HepG2 (cell line): ENCODE results near the gene LRRC74B. TPM values are rescaled to one million over a fixed set of nuclear protein-coding genes. Genes with fewer than 3 reads are reported as not detected.

Source experiments
- BCL3 ChIP-seq: sonication (generic); formaldehyde crosslinking; IDR thresholded peaks from 2 replicates; pipeline ENCODE4 v1.5.1; 2020; ENCODE audit warnings: mild to moderate bottlenecking, missing genetic modification reagents, moderate library complexity
- KAT8 ChIP-seq: IDR thresholded peaks from 2 replicates; pipeline ENCODE4 v1.6.1; 2016; ENCODE audit warnings: missing genetic modification reagents, missing compliant biosample characterization
- MTF1 ChIP-seq: sonication (generic); formaldehyde crosslinking; IDR thresholded peaks from 2 replicates; pipeline ENCODE4 v1.5.0; 2020; ENCODE audit warnings: missing genetic modification reagents
- MZF1 ChIP-seq: sonication (generic); formaldehyde crosslinking; IDR thresholded peaks from 2 replicates; pipeline ENCODE4 v1.8.1; 2023; ENCODE audit warnings: mild to moderate bottlenecking, missing genetic modification reagents, borderline replicate concordance
- NFIC ChIP-seq: IDR thresholded peaks from 2 replicates; pipeline ENCODE4 v1.6.1; 2012; ENCODE audit warnings: mild to moderate bottlenecking, low read length, inconsistent platforms
- NFKB2 ChIP-seq: sonication (generic); formaldehyde crosslinking; IDR thresholded peaks from 2 replicates; pipeline ENCODE4 v1.4.0; 2020; ENCODE audit warnings: missing genetic modification reagents, borderline replicate concordance
- NPAS2 ChIP-seq: sonication (generic); formaldehyde crosslinking; IDR thresholded peaks from 2 replicates; pipeline ENCODE4 v1.8.0; 2022; ENCODE audit warnings: mild to moderate bottlenecking, missing genetic modification reagents, borderline replicate concordance
- NR2F2 ChIP-seq: IDR thresholded peaks from 2 replicates; pipeline ENCODE4 v1.6.1; 2012; ENCODE audit warnings: low read depth, inconsistent platforms, borderline replicate concordance
- PAF1 ChIP-seq: IDR thresholded peaks from 2 replicates; pipeline ENCODE4 v1.6.1; 2016; ENCODE audit warnings: missing genetic modification reagents, missing compliant biosample characterization
- PCBP1 ChIP-seq: fragments of 200-400 bp; formaldehyde crosslinking; IDR thresholded peaks from 2 replicates; pipeline ENCODE4 v1.6.1; 2017; ENCODE audit warnings: mild to moderate bottlenecking, low read depth, low read length, borderline replicate concordance
- REL ChIP-seq: sonication (generic); formaldehyde crosslinking; conservative IDR thresholded peaks from 2 replicates; pipeline ENCODE4 v1.8.0; 2022; ENCODE audit warnings: mild to moderate bottlenecking, missing genetic modification reagents, moderate library complexity
- SATB2 ChIP-seq: sonication (generic); formaldehyde crosslinking; IDR thresholded peaks from 2 replicates; pipeline ENCODE4 v1.5.0; 2020; ENCODE audit warnings: missing genetic modification reagents
- SMYD3 ChIP-seq: sonication (generic); formaldehyde crosslinking; IDR thresholded peaks from 2 replicates; pipeline ENCODE4 v1.8.1; 2023; ENCODE audit warnings: mild to moderate bottlenecking, missing genetic modification reagents
- XBP1 ChIP-seq: sonication (generic); formaldehyde crosslinking; IDR thresholded peaks from 2 replicates; pipeline ENCODE4 v1.5.0; 2020; ENCODE audit warnings: missing genetic modification reagents
- ZNF225 ChIP-seq: sonication (generic); formaldehyde crosslinking; IDR thresholded peaks from 2 replicates; pipeline ENCODE4 v1.4.0; 2020; ENCODE audit warnings: mild to moderate bottlenecking, missing genetic modification reagents
- ZNF570 ChIP-seq: sonication (generic); formaldehyde crosslinking; IDR thresholded peaks from 2 replicates; pipeline ENCODE4 v1.4.0; 2020; ENCODE audit warnings: mild to moderate bottlenecking, missing genetic modification reagents, borderline replicate concordance
- ZNF660 ChIP-seq: sonication (generic); formaldehyde crosslinking; IDR thresholded peaks from 2 replicates; pipeline ENCODE4 v1.5.1; 2020; ENCODE audit warnings: mild to moderate bottlenecking, low read depth, missing genetic modification reagents, borderline replicate concordance
- polyA plus RNA-seq, 8 experiments: library from polyadenylated mRNA; depleted of rRNA in 3 of 8; stranded (reverse) in 7 of 8; unstranded in 1 of 8; fragments of >200 nt; fragmentation: Illumina TruSeq in 4 of 8; extraction: Trizol in 4 of 8; gene quantifications; 2 replicates each; pipeline versions ENCODE4 v1.2.1 to v1.2.3, GENCODE V29; 2011 to 2016; ENCODE audit warnings: low read depth in 4 of 8, missing spikeins in 1 of 8, mixed read lengths in 1 of 8; ENCODE audit not compliant: insufficient read depth in 1 of 8
- total RNA-seq, 5 experiments: library from RNA; depleted of rRNA; stranded (reverse); fragments of >200 nt; fragmentation: Illumina TruSeq; extraction: Trizol; gene quantifications; 2 replicates each; pipeline ENCODE4 v1.2.3, GENCODE V29; 2016; ENCODE audit warnings: low read depth in 1 of 5
- TF ChIP-seq, protein P1 (sequence below): sonication (generic); formaldehyde crosslinking; IDR thresholded peaks from 2 replicates; pipeline ENCODE4 v1.5.0; 2020; ENCODE audit warnings: mild to moderate bottlenecking, low read depth, missing genetic modification reagents, borderline replicate concordance
- TF ChIP-seq, protein P2 (sequence below), 2 experiments: fragments of 450-650 bp in 1 of 2; sonication (generic) in 1 of 2; formaldehyde crosslinking; IDR thresholded peaks; 2 replicates each; pipeline versions ENCODE4 v1.5.0 to v1.8.0; 2020 to 2022; ENCODE audit warnings: mild to moderate bottlenecking in 1 of 2, missing genetic modification reagents in 1 of 2
- TF ChIP-seq, protein P3 (sequence below): sonication (generic); formaldehyde crosslinking; IDR thresholded peaks from 2 replicates; pipeline ENCODE4 v1.5.1; 2020; ENCODE audit warnings: mild to moderate bottlenecking, missing genetic modification reagents, borderline replicate concordance

The LRRC74B gene
- total and polyA plus RNA-seq, 2 of the 13 experiments (the other 11 are each of a cell fraction or from before 2014, with no cell fraction given) = not detected

- no peak for TF ChIP-seq SMYD3 (CRISPR knock-in tag)
- TF ChIP-seq, protein P1, sequence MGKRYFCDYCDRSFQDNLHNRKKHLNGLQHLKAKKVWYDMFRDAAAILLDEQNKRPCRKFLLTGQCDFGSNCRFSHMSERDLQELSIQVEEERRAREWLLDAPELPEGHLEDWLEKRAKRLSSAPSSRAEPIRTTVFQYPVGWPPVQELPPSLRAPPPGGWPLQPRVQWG (CRISPR knock-in tag) = peak; percentile 74; the same call in 1 of the 2 replicates
- TF ChIP-seq ZNF570 = no peak
- TF ChIP-seq MZF1 (CRISPR knock-in tag) = peak; percentile 96; the same call in 1 of the 2 replicates
- TF ChIP-seq XBP1 (CRISPR knock-in tag) = no peak
- TF ChIP-seq MTF1 (CRISPR knock-in tag) = peak; percentile 62; the same call in 1 of the 2 replicates
- TF ChIP-seq, protein P2, sequence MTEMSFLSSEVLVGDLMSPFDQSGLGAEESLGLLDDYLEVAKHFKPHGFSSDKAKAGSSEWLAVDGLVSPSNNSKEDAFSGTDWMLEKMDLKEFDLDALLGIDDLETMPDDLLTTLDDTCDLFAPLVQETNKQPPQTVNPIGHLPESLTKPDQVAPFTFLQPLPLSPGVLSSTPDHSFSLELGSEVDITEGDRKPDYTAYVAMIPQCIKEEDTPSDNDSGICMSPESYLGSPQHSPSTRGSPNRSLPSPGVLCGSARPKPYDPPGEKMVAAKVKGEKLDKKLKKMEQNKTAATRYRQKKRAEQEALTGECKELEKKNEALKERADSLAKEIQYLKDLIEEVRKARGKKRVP (CRISPR knock-in tag; IDR thresholded peaks at IDR 0.05) = peak in 1 of 2 experiments; percentile 50; a peak in 1 of 4 replicates
- peak; percentile 56; the same call in 1 of the 2 replicates for TF ChIP-seq NFKB2 (CRISPR knock-in tag)
- no peak for TF ChIP-seq PAF1 (CRISPR knock-in tag)
- TF ChIP-seq BCL3 (CRISPR knock-in tag) = no peak; the same call in none of the 2 replicates
- TF ChIP-seq NR2F2 = no peak
- peak; percentile 70; the same call in 1 of the 2 replicates for TF ChIP-seq REL
- TF ChIP-seq, protein P3, sequence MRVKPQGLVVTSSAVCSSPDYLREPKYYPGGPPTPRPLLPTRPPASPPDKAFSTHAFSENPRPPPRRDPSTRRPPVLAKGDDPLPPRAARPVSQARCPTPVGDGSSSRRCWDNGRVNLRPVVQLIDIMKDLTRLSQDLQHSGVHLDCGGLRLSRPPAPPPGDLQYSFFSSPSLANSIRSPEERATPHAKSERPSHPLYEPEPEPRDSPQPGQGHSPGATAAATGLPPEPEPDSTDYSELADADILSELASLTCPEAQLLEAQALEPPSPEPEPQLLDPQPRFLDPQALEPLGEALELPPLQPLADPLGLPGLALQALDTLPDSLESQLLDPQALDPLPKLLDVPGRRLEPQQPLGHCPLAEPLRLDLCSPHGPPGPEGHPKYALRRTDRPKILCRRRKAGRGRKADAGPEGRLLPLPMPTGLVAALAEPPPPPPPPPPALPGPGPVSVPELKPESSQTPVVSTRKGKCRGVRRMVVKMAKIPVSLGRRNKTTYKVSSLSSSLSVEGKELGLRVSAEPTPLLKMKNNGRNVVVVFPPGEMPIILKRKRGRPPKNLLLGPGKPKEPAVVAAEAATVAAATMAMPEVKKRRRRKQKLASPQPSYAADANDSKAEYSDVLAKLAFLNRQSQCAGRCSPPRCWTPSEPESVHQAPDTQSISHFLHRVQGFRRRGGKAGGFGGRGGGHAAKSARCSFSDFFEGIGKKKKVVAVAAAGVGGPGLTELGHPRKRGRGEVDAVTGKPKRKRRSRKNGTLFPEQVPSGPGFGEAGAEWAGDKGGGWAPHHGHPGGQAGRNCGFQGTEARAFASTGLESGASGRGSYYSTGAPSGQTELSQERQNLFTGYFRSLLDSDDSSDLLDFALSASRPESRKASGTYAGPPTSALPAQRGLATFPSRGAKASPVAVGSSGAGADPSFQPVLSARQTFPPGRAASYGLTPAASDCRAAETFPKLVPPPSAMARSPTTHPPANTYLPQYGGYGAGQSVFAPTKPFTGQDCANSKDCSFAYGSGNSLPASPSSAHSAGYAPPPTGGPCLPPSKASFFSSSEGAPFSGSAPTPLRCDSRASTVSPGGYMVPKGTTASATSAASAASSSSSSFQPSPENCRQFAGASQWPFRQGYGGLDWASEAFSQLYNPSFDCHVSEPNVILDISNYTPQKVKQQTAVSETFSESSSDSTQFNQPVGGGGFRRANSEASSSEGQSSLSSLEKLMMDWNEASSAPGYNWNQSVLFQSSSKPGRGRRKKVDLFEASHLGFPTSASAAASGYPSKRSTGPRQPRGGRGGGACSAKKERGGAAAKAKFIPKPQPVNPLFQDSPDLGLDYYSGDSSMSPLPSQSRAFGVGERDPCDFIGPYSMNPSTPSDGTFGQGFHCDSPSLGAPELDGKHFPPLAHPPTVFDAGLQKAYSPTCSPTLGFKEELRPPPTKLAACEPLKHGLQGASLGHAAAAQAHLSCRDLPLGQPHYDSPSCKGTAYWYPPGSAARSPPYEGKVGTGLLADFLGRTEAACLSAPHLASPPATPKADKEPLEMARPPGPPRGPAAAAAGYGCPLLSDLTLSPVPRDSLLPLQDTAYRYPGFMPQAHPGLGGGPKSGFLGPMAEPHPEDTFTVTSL = 0 out of 2 replicates have a peak, but pooled peaks have one; percentile 40
- no peak; the same call in 1 of the 2 replicates for TF ChIP-seq ZNF225 (CRISPR knock-in tag)
- peak; percentile 93 for TF ChIP-seq KAT8
- TF ChIP-seq NPAS2 (CRISPR knock-in tag) = no peak
- TF ChIP-seq SATB2 = no peak
- TF ChIP-seq NFIC = no peak
- TF ChIP-seq PCBP1 = no peak
- no peak for TF ChIP-seq ZNF660
Measured at GRCh38 chr22:21001601-21002325, 44.0 kb upstream of the LRRC74B start, which contains the start of gene THAP7 (continued).
